ENCODE data around the gene PGPEP1.
"Not testable (repeated sequence)": the region's sequence is repeated elsewhere in the genome, so short reads cannot be mapped to it uniquely, and the experiment has no call there.

Gene PGPEP1

GRCh38 chr19:18332917-18333530 is 7.4 kb upstream of the PGPEP1 start:
- DNase-seq (ENCODE audit: low read depth in 2 of 2) = no peak

GRCh38 chr19:18333680-18334079 is 6.7 kb upstream of the PGPEP1 start:
- no peak for DNase-seq (ENCODE audit: low read depth in 2 of 2)

DNA sequence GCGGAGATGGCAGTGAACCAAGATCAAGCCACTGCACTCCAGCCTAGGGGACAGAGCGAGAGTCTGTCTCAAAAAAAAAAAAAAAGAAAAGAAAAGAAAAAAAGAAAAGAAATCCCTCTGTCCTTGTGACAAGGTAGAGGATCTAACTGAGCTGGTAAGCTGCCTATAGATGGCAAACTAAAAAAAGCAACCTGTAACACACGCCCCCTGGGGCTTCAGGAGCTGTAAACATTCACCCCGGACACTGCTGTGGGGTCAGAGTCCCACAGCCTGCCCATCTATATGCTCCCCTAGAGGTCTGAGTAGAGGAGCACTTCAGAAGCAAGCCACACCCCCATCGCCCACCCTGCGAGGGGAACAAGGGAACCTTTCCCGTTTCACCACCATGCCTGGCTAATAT is 4.3 kb upstream of the PGPEP1 start:
- no peak for DNase-seq (ENCODE audit: low read depth in 2 of 2)

GRCh38 chr19:18338541-18338940 is 1.9 kb upstream of the PGPEP1 start:
- no peak for DNase-seq (ENCODE audit: low read depth in 2 of 2)

GRCh38 chr19:18339723-18340122 is 675 bp upstream of the PGPEP1 start:
- DNase-seq (ENCODE audit: low read depth in 2 of 2) = no peak

GRCh38 chr19:18340990-18341868 is 831 bp downstream of the PGPEP1 start:
- peak; percentile 51 to 62 for DNase-seq (ENCODE audit: low read depth in 2 of 2)

GRCh38 chr19:18342090-18342632 is 1.8 kb downstream of the PGPEP1 start:
- DNase-seq (ENCODE audit: low read depth in 2 of 2) = no peak

- DNase-seq (ENCODE audit: low read depth in 2 of 2) = no peak
Measured at GRCh38 chr19:18344582-18344950, 4.2 kb downstream of the PGPEP1 start.

DNA sequence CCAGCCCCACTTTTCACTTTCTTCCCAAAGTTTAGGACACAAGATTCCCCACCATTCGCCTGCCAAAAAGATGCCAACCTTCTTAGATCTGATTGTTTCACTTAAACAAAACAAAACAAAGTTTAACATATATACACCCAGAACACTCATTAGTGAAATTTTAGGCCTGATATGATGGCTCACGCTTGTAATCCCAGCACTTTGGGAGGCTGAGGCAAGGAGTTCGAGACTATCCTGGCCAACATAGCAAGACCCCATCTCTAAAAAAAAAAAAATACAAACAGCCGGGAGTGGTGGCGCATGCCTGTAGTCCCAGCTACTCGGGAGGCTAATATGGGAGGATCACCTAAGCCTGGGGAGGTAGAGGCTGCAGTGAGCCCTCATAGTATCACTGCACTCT is 4.9 kb downstream of the PGPEP1 start:
- DNase-seq (ENCODE audit: low read depth in 2 of 2) = no peak

DNA sequence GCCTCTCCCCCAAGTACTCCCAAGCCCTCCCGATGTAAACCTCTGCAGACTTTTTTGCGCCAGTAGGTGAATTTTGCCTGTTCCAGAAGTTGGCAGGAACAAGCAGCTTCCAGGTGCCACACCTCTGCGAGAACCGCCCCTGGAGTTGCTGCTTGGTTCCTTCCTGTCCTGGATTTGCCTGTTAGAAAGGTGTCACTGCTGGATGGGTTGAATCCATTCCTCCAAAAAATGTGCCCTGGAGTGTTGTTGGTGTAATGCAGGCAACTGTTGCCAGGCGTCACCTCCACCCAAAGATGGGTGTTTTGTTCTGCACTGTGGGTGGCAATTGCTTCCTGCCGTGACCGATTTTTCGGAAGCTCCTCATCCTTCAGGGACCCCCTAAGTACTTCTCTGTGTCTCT is 5.7 kb downstream of the PGPEP1 start:
- DNase-seq (ENCODE audit: low read depth in 2 of 2) = no peak

GRCh38 chr19:18348171-18348570 is 7.8 kb downstream of the PGPEP1 start:
- no peak for DNase-seq (ENCODE audit: low read depth in 2 of 2)

DNA sequence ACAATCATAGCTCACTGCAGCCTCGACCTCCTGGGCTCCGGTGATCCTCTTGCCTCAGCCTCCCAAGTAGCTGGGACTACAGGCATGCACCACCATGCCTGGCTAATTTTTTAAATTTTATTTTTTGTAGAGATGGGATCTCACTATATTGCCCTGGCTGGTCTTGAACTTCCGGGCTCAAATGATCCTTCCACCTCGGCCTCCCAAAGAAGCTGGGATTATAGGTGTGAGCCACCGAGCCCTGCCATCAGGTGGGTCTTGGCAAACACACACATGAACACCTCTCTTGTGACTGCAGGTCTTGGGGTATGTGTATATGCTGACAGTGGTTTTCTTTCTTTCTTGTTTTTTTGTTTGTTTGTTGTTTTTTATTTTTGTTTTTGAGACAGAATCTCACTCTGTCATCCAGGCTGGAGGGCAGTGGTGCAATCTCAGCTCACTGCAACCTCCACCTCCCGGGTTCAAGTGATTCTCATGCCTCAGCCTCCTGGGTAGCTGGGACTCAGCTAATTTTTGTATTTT is 8.5 kb downstream of the PGPEP1 start:
- not testable (repeated sequence) for DNase-seq (ENCODE audit: low read depth in 2 of 2)

DNA sequence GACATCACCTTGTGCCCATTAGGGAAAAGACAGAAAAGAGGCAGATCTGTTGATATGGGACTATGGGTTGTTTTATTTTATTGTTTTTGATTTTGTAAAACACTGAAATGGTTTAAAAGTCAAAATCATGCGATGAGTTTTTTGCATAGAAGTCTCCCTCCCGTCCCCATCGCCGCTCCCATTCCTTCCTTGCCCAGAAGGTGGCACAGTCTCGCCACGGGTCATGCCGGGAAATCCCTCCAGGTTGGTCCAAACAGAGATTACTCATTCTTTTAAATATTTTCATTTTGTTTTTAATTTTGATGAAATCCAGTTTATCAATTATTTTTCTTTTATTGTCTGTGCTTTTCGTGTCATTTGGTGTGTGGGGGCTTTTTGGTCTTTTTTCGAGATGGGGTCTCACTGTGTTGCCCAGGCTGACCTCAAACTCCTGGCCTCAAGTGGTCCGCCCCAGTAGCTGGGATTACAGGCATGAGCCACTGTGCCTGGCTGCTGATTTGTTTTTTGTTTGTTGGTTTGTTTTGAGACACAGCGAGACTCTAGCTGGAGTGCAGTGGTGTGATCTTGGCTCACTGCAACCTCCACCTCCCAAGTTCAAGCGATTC is 9.2 kb downstream of the PGPEP1 start:
- peak in 1 of 2 donors; percentile 23 for DNase-seq (ENCODE audit: low read depth in 2 of 2)

GRCh38 chr19:18350490-18350889 is 10.1 kb downstream of the PGPEP1 start:
- DNase-seq (ENCODE audit: low read depth in 2 of 2) = no peak

- DNase-seq (ENCODE audit: low read depth in 2 of 2) = no peak
Measured at GRCh38 chr19:18351544-18351943, 11.1 kb downstream of the PGPEP1 start.

DNA sequence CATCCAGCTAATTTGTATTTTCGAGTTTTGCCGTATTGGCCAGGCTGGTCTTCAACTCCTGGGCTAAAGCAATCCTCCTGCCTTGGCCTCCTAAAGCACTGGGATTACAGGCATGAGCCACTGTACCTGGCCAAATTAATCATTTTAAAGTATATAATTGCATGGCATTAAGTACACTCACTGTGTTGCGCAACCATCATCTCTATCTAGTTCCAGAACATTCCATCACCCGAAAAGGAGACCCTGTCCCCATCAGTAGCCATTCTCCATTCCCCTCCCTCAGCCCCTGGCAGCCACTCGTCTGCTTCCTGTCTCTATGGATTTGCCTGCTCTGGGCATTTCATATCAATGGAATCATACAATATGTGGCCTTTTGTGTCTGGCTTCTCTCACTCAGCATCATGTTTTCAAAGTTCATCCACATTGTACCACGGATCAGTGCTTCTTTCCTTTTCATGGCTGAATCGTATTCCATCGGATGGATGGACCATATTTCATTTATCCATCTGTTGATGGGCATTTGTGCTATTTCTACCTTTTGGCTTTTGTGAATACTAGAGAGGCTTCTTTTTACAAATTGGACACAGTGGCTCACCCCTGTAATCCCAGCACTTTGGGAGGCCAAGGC is 13.1 kb downstream of the PGPEP1 start:
- no peak for DNase-seq (ENCODE audit: low read depth in 2 of 2)

- not testable (repeated sequence) for DNase-seq (ENCODE audit: low read depth in 2 of 2)
Measured at GRCh38 chr19:18354743-18355142, 14.3 kb downstream of the PGPEP1 start.

DNA sequence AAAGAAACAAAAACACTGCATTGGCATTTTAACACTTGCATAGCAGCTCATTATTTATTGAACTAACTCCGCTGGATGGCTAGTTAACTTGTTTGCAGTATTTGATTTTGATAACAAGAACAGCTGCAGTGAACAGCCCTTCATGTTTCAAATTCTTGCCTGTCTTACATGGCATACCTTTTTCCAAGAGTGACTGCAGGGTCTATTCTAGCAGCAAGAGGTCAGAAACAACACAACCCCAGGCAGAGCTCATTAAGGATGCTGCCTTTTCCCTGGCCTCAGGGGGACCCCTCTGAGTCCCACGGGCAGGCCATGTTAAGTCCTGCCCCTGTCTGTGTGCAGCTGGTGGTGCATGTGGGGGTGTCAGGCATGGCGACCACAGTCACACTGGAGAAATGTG is 16.6 kb downstream of the PGPEP1 start:
- DNase-seq (ENCODE audit: low read depth in 2 of 2) = no peak

GRCh38 chr19:18361646-18362045 is 21.2 kb downstream of the PGPEP1 start:
- DNase-seq (ENCODE audit: low read depth in 2 of 2) = no peak

DNA sequence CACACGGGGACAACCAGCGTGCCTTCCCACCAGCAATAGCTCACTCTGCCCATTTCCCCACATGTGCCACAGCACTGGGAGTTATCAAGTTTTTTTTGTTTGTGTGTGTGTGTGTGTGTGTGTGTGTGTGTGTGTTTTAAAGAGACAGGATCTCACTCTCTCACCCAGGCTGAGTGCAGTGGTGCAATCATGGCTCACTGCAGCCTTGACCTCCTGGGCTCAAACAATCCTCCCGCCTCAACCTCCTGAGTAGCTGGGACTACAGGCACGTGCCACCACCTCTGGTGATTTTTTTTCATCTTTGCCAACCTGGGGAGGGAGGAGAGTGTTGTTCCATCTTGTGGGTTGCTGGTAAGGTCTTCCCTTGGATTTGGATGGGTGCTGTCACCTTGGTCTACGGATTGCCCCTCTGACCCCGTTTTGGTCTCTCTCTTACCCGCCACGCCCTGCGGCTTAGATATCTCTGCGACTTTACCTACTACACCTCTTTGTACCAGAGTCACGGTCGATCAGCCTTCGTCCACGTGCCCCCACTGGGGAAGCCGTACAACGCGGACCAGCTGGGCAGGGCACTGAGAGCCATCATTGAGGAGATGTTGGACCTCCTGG is 22.6 kb downstream of the PGPEP1 start:
- no peak for DNase-seq (ENCODE audit: low read depth in 2 of 2)

- no peak for DNase-seq (ENCODE audit: low read depth in 2 of 2)
Measured at GRCh38 chr19:18363787-18364186, 23.4 kb downstream of the PGPEP1 start.

Measured in stimulated activated CD4-positive, alpha-beta T cell treated with anti-CD3 and anti-CD28 coated beads, Interleukin-4, amount 100 ng/mL, for 48 hours (primary cell).